Measurements from ENCODE around the gene RIPK3. TPM values are rescaled to one million over a fixed set of nuclear protein-coding genes. Genes with fewer than 3 reads are reported as not detected.

Gene RIPK3
- total and polyA plus RNA-seq, 2 of the 8 experiments (the other 6 are each of a cell fraction or from before 2014, with no cell fraction given) = 0.24 to 0.39 TPM

GRCh38 chr14:24321212-24321975 is 18.4 kb downstream of the RIPK3 start:
- no peak overlapping the region for H3K4me3 ChIP-seq (ENCODE audit: extremely low read depth in 1 of 4, insufficient read depth in 2 of 4, low read depth in 3 of 4, low read length in 4 of 4)
- H3K9me3 ChIP-seq (ENCODE audit: insufficient read depth in 2 of 2, low read depth in 1 of 2, low read length in 1 of 2) = no peaks in the 10 kb centered on the region; a peak in 1 of 4 replicates
- H3K23ac ChIP-seq (ENCODE audit: insufficient read length) = no peak overlapping the region
- TF ChIP-seq TEAD4 (IDR thresholded peaks at IDR 0.05; ENCODE audit: low read depth, low read length) (0 out of 2 replicates have a peak, but pooled peaks have one; percentile 22), USF2 (IDR thresholded peaks at IDR 0.05; ENCODE audit: low read length) (no peak)
- H3K4ac ChIP-seq (replicated peaks; ENCODE audit: insufficient read length, low read depth, low read length) = no peak overlapping the region
- FAIRE-seq = no peak
- H4K20me1 ChIP-seq (replicated peaks in 1 of 2; ENCODE audit: control insufficient read depth in 1 of 2, insufficient read depth in 2 of 2, low read length in 2 of 2) = no peaks in the 10 kb centered on the region
- no peak overlapping the region for H3K56ac ChIP-seq (replicated peaks; ENCODE audit: insufficient read length, low read depth, low read length)
- H3K79me1 ChIP-seq (ENCODE audit: low read depth, low read length) = no peaks in the 10 kb centered on the region
- no peak overlapping the region for H2BK12ac ChIP-seq (ENCODE audit: low read depth, low read length)
- ChIA-PET CTCF (ENCODE audit: partially characterized antibody) (interaction anchor here (0.6 to 27.8 kb wide), 9 partner anchors 11 to 154 kb away, joined by 3 to 664 read pairs (median 5); partner anchors contain the start of genes CBLN3, CIDEB and KHNYN), POLR2A (ENCODE audit: partially characterized antibody) (interaction anchor here (0.7 to 1.7 kb wide), 6 partner anchors 12 to 109 kb away, joined by 3 to 9 read pairs (median 4); partner anchors contain the start of genes CIDEB, DHRS1, KHNYN and NOP9)
- H3K23me2 ChIP-seq (ENCODE audit: low read depth, low read length) = no peaks in the 10 kb centered on the region; the same call in 1 of the 2 replicates
- 91% methylated on average over 14 of the region's 14 CpGs; no CpG with 5 or more reads in 1 of the 2 experiments for WGBS, 2 experiments (ENCODE audit: extremely low coverage in 1 of 2, insufficient coverage in 1 of 2, insufficient read length in 1 of 2, insufficient replicate concordance in 2 of 2, low coverage in 1 of 2, low lambda C conversion rate in 2 of 2, missing lambda C conversion rate in 1 of 2)
- no peak overlapping the region for H2AFZ ChIP-seq (ENCODE audit: low read length)
- H2BK15ac ChIP-seq (ENCODE audit: low read length) = no peak overlapping the region
- H2BK5ac ChIP-seq (ENCODE audit: low read depth, low read length) = no peak overlapping the region
- H3K4me2 ChIP-seq (ENCODE audit: insufficient read depth in 1 of 2, low read depth in 2 of 2, low read length in 2 of 2) = no peak overlapping the region
- H2BK20ac ChIP-seq (ENCODE audit: low read length) = no peak overlapping the region
- H3K27ac ChIP-seq (ENCODE audit: low read depth, low read length) = no peak overlapping the region
- H3K9ac ChIP-seq (replicated peaks in 1 of 4; ENCODE audit: extremely low read depth in 1 of 4, low read depth in 3 of 4, low read length in 3 of 4) = no peak overlapping the region
- DNase-seq (ENCODE audit: low read depth in 1 of 2, low spot score in 2 of 2) = no peak
- H3K79me2 ChIP-seq (ENCODE audit: control insufficient read depth in 1 of 2, insufficient read depth in 2 of 2, low read length in 2 of 2) = no peaks in the 10 kb centered on the region
- H3K18ac ChIP-seq (ENCODE audit: extremely low read depth, low read length) = no peak overlapping the region
- no peaks in the 10 kb centered on the region for H3K4me1 ChIP-seq (replicated peaks in 1 of 4; ENCODE audit: control insufficient read depth in 3 of 4, insufficient read depth in 4 of 4, low read length in 3 of 4)
- no peak overlapping the region for H4K5ac ChIP-seq (ENCODE audit: insufficient read length, low read depth, low read length)
- no peak overlapping the region for H2BK120ac ChIP-seq (replicated peaks; ENCODE audit: low read depth, low read length)
- no peak overlapping the region for H4K91ac ChIP-seq (replicated peaks; ENCODE audit: insufficient read length, low read length)
- H3K36me3 ChIP-seq (ENCODE audit: control insufficient read depth in 2 of 4, insufficient read depth in 4 of 4, low read length in 3 of 4) = no peaks in the 10 kb centered on the region
- H2AK5ac ChIP-seq (ENCODE audit: low read depth, low read length) = no peak overlapping the region
- H4K8ac ChIP-seq (ENCODE audit: extremely low read depth, insufficient read depth, low read length) = no peak overlapping the region
- H3K14ac ChIP-seq (ENCODE audit: insufficient read length) = no peak overlapping the region
- peaks cover 0 to 50% (median 33%) of the 10 kb centered on the region in 4 experiments; a peak in 6 of 7 replicates for H3K27me3 ChIP-seq (replicated peaks in 1 of 4; ENCODE audit: control insufficient read depth in 3 of 4, extremely low read depth in 1 of 4, insufficient read depth in 3 of 4, low read length in 3 of 4)
